Stimulated activated CD4-positive, alpha-beta T cell treated with anti-CD3 and anti-CD28 coated beads, Interleukin-15, amount 100 ng/mL, for 48 hours (primary cell): Measurements from ENCODE around the gene PDE10A.
"Not testable (repeated sequence)": the region's sequence is repeated elsewhere in the genome, so short reads cannot be mapped to it uniquely, and the experiment has no call there.

Source experiments
- DNase-seq, 2 donors: peaks; one replicate each; pipeline ENCODE4 v3.0.0-alpha.2; 2020; ENCODE audit warnings: low read depth in 2 of 2

The PDE10A gene

GRCh38 chr6:165552248-165552736 lies 110.7 kb downstream of the PDE10A start:
- DNase-seq, result no peak

- DNase-seq, result no peak
Measured at GRCh38 chr6:165551828-165552227, 111.2 kb downstream of the PDE10A start.

DNA sequence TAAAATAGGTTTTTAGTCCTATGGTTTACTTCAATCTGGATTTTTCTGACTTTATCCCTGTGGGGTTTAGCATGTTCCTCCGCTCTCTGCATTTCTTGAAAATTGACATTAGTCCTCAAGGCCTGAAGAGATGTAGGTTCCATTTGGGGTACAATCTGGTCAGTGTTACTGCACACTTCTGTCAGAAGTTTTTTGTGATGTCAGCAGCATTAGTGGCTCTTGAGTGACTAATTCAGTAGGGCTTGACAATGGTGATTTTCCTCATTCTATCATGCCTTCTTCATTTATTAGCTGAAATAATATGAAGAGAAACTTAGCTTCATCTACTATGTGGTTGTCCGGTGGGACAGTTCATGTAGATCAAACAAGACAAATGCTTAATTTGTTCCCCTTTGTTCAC lies 114.6 kb downstream of the PDE10A start:
- no peak for DNase-seq

DNA sequence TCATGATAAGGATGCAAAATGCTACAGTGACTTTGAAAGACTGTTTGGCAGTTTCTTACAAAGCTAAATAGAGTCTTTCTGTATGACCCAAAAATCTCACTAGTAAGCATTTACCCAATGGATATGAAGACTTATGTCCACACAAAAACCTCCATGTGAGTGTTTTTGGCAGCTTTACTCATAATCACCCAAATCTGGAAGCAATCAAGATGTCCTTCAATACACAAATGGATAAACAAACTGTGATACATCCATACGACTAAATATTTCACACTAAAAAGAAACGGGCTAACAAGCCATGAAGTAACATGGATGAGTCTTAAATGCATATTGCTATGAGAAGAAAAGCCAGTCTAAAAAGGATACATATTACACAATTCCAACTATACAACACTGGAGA lies 117.2 kb downstream of the PDE10A start:
- no peak for DNase-seq

DNA sequence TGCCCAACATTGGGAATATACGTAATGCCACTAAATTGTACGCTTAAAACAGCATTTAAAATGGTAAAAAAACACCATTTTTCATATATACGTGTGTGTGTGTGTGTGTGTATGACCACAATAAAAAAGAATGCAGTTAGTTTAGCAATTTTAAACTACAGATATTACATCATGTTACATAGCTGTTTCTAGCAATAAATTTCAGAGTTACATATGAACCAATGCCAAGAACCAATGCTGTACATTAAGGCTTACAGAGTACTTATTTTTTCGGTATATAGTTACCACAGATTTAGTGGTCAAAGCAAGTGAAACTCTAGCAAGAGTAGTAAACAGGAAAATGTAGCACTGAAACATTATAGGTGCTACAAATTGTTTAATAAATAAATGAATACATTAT lies 119.3 kb downstream of the PDE10A start:
- DNase-seq, result no peak

DNA sequence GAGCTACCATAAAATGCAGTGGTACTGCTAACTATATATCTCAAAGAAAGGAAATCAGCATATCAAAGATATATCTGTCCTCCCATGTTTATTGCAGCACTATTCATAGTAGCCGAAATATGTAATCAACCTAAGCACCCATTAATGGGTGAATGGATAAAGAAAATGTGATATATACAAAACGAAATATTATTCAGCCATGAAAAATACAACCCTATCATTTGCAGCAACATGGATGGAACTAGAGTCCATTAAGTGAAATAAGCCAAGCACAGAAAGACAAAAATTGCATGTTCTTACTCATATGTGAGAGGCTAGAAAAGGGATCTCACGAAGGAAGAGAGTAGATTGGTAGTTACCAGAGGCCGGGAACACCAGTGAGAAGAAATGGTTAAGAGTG lies 126.1 kb downstream of the PDE10A start:
- DNase-seq, result no peak

DNA sequence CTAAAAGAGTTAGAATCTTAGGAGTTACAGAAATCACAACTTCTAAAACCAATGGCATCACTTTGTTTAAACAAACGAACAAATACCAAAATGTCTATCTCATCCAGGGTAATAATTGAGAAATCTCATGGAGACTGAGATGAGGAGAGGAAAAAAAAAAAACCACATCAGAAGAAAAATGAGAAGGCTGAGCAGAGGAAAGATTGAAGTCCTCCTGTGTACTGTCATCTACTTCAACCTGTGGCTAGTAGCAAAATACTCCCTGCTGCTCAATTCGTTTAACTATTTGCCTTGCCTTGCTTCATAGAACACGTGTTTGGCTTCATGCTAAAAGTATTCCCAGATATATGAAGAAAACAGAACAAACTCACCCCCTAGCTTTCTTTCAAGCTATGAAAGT lies 143.7 kb downstream of the PDE10A start:
- DNase-seq, result no peak

DNA sequence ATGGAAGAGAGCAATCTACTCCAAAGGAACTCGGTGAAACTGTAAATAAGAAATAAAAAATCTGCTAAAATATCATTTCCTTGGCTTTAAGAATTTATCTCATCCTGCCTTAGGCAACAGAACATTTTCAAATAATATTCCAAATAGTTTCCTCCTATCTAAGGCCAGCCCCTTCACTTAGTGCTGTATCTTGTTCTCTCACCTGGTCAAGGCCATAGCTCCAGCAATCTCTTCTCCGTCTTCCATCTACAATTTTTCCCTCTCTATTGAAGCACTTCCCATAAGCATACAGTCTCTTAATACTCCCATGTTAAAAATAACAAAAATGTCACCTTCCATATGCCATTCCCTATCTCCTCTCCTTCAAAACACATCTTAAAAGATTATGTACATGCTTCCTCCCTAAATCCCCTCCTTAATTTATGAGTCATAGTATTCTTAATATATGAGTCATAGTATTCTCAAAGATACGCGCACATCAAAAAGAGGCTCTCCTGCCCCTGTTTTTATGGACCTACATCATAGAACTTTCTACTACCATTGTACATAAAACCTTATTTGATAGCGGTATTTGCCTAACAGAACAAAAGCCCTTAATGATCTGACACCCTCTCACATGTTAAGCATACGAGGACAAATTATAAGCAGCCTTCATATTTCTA lies 146.9 kb downstream of the PDE10A start:
- DNase-seq, result no peak

- no peak for DNase-seq
Measured at GRCh38 chr6:165514621-165515020, 148.4 kb downstream of the PDE10A start.

- DNase-seq, result no peak
Measured at GRCh38 chr6:165511807-165512206, 151.2 kb downstream of the PDE10A start.

GRCh38 chr6:165508321-165508869 lies 154.6 kb downstream of the PDE10A start:
- DNase-seq, result no peak

- no peak for DNase-seq
Measured at GRCh38 chr6:165506657-165507056, 156.4 kb downstream of the PDE10A start.

DNA sequence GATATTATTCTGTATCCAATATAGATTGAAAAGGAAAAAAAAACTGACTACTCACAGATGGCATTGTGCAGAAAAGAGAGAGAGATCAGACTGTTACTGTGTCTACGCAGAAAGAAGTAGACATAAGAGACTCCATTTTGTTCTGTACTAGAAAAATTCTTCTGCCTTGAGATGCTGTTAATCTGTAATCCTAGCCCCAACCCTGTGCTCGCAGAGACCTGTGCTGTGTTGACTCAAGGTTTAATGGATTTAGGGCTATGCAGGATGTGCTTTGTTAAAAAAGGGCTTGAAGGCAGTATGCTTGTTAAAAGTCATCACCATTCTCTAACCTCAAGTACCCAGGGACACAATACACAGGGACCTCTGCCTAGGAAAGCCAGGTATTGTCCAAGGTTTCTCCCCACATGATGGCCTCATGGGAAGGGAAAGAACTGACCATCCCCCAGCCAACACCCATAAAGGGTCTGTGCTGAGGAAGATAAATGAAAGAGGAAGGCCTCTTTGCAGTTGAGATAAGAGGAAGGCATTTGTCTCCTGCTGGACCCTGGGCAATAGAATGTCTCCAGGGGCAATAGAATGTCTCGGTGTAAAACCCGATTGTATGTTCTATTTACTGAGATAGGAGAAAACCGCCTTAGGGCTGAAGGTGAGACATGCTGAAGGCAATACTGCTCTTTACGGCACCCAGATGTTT lies 162.7 kb downstream of the PDE10A start:
- DNase-seq, result not testable (repeated sequence)

- DNase-seq, result no peak
Measured at GRCh38 chr6:165497472-165497871, 165.6 kb downstream of the PDE10A start.

GRCh38 chr6:165488624-165489295 lies 174.3 kb downstream of the PDE10A start:
- DNase-seq, result no peak

DNA sequence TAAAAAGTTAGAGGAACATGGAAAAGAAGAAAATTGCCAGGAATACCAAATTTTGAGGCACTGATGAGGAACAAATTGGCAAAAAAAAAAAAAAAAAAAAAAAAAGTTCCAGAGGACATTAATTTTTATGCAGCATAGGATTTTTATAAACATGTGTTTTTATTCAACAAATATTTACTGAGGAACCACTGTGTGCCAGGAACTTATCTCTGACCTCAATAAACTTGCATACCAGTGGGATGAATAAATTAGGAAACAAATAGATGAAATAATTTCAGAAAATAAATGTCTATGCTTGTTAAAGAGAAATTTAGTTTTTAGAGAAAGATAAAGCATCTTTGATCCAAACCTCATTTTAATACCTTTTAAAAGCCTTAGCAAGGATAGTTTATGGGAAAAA lies 175.1 kb downstream of the PDE10A start:
- no peak for DNase-seq

GRCh38 chr6:165487347-165487746 lies 175.7 kb downstream of the PDE10A start:
- no peak for DNase-seq

GRCh38 chr6:165486183-165487137 lies 176.6 kb downstream of the PDE10A start:
- no peak for DNase-seq

DNA sequence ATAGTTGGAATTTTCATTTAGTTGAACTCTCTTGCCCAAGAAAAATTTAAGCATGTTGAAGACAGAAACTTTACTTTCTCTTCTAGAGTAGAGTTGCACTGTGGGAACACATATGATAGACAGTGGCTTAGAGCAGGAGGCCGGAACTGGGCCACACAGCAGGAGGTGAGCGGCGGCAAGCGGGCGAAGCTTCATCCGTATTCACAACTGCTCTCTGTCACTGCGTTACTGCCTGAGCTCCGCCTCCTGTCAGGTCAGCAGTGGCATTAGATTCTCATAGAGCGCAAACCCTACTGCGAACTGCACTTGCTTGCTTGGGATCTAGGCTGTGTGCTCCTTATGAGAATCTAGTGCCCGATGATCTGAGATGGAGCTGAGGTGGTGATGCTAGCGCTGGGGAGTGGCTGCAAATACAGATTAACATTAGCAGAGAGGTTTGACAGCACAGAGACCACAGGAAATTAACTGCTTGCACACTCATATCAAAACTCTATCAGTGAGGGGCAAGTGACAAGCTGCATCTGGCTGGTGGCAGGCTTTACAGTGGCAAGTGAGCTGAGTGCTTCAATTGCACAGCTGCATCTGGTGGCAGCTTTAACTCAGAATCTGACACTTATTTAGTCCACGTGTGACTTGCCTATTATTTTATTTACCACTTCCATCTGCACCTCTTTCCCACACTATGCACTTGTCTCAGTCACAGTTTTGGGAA lies 178.7 kb downstream of the PDE10A start:
- DNase-seq, result no peak

DNA sequence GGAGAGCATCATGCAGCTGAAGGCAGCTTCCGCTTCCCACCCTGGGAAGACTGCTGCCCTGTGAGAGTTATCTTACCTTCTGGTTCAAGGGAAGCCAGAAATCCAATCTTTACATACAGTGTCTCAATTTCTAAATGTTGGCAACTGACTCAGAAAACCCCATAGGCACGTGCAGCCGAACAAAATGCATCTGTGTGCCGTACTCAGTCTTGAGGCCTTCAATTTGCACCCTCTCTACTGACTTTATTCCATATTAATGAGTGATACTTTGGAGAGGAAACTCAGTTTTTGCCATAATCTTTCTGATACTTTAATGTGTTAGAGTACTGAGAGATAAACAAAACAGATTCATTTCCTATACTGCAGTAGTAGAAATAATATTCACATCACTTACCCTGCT lies 181.1 kb downstream of the PDE10A start:
- DNase-seq, result no peak

DNA sequence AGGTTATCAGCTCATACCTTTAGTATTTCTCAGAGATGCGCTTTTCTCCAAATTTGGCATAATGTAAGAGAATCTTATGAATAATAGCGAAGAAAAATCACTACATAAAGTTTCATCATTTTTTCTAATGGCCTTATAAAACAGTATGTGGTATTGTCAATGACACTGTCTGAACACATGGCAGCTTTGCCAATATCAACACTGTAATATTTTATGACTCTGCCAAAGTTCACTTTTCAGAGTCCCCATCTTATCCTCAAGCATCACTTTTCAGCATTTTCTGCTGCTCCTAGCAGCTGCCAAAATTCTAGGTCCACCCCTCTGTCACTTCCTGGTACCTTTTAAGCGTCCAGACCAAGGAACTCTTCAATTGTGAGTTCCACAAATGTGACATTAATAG lies 182.1 kb downstream of the PDE10A start:
- DNase-seq, result no peak
